ENCODE data around the gene PSME4.
"Not testable (repeated sequence)": the region's sequence is repeated elsewhere in the genome, so short reads cannot be mapped to it uniquely, and the experiment has no call there.

PSME4 gene

DNA sequence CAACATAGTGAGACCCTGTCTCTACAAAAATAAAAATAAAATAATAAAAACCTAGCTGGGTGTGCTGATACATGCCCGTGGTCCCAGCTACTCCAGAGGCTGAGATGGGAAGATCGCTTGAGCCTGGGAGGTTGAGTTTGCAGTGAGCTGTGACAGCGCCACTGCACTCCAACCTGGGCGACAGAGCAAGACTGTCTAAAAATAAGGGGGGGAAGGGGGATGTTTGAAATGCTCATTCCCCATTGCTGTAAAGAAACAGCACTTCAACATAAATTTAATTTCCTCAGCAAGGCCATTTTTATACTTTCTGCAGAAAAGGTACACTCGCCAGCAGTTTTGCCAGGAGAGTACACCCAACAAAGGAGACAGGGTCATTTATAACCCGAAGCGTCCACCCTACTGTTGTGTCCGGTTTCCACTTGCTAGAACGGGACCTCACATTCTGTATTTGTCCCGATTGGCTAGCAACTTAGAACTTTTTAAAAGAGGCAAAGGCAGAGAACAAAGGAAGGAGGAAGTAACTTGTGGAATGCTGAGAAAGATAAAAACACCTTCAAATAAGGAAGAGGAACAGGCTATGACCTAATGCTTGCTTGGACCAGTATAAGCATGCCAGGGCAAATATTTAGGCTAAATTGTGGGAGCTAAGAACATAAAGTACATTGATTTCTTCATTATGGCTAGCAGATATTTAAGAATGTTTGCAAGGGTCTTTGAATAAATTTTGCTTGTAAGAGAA lies 9.1 kb downstream of the PSME4 start:
- not testable (repeated sequence) for H3K27ac ChIP-seq (ENCODE audit: low read length); H3K9me3 ChIP-seq (ENCODE audit: control insufficient read depth, insufficient read depth, low read length); H3K4me3 ChIP-seq (ENCODE audit: low read length); H3K36me3 ChIP-seq (ENCODE audit: control insufficient read depth, insufficient read depth, low read length); DNase-seq (ENCODE audit: low read depth, low spot score); H3K27me3 ChIP-seq (ENCODE audit: control insufficient read depth, insufficient read depth, low read length); H3K4me1 ChIP-seq (ENCODE audit: control insufficient read depth, insufficient read depth, low read length)
- no CpG with 5 or more reads among the region's 10 CpGs for WGBS (ENCODE audit: insufficient coverage, insufficient read length)

DNA sequence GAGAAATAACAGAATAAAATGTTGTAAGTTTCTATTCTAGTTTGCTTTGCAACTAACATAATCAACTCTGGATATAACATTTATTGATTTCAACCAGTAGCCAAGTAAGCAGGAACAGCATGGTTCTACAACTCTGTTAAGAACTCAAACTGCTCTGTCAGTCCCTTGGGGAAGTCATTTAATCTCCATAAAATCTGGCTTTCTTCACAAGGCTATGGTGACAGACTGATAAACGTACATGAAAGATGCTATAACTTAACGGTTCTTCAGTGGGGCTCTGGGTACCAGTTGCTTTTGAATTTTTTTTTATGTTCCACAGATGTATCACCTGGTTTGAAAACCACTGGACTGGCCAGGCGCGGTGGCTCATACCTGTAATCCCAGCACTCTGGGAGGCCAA lies 10.3 kb downstream of the PSME4 start:
- Histone ChIP-seq H3K27me3 (ENCODE audit: control insufficient read depth, insufficient read depth, low read length) (no peaks in the 10 kb centered on the region), H3K4me1 (ENCODE audit: control insufficient read depth, insufficient read depth, low read length) (peaks cover 4% of the 10 kb centered on the region), H3K9me3 (ENCODE audit: control insufficient read depth, insufficient read depth, low read length) (no peaks in the 10 kb centered on the region), H3K36me3 (ENCODE audit: control insufficient read depth, insufficient read depth, low read length) (no peaks in the 10 kb centered on the region), H3K4me3 (ENCODE audit: low read length) (no peak overlapping the region), H3K27ac (ENCODE audit: low read length) (no peak overlapping the region)
- no peak for DNase-seq (ENCODE audit: low read depth, low spot score)
- WGBS (ENCODE audit: insufficient coverage, insufficient read length): no CpG with 5 or more reads among the region's 4 CpGs

DNA sequence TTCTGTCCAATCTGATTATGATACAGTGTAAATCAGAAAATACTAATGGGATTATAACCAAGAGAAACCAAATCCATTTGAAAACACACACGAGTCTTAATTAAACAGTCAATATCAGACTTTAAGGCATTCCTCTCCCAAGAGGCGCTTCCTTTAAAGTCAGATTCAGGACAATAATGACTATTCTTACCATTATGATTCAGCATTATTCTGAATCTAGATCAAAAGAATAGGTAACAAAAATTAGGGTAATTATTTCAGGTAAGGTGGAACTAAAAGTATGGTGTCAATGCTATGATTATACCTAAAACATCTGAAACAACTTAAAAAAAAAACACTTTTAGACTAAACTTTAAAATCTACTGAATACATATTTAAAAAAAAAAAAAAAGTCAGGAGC lies 12.3 kb downstream of the PSME4 start:
- H3K36me3 ChIP-seq (ENCODE audit: control insufficient read depth, insufficient read depth, low read length): no peaks in the 10 kb centered on the region
- H3K27me3 ChIP-seq (ENCODE audit: control insufficient read depth, insufficient read depth, low read length): no peaks in the 10 kb centered on the region
- no peak for DNase-seq (ENCODE audit: low read depth, low spot score)
- H3K27ac ChIP-seq (ENCODE audit: low read length): no peak overlapping the region
- peaks cover 4% of the 10 kb centered on the region for H3K4me1 ChIP-seq (ENCODE audit: control insufficient read depth, insufficient read depth, low read length)
- H3K4me3 ChIP-seq (ENCODE audit: low read length): no peak overlapping the region
- H3K9me3 ChIP-seq (ENCODE audit: control insufficient read depth, insufficient read depth, low read length): no peaks in the 10 kb centered on the region
- WGBS (ENCODE audit: insufficient coverage, insufficient read length): no CpG with 5 or more reads among the region's 2 CpGs

DNA sequence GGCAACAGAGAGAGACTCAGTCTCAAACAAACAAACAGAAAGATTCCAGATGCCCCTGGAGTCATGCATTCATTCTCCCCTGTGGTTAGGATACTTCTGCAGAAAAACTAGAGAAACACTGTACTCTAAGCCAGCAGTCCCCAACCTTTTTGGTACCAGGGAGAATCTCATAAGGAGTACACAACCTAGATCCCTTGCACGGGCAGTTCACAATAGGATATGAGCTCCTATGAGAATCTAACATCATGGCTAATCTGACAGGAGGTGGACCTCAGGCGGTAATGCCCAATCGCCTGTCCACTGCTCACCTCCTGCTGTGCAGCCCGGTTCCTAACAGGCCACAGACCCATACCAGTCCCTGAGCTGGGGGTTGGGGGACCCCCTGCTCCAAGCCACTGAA lies 18.3 kb downstream of the PSME4 start:
- no peak for DNase-seq (ENCODE audit: low read depth, low spot score)
- no peaks in the 10 kb centered on the region for H3K36me3 ChIP-seq (ENCODE audit: control insufficient read depth, insufficient read depth, low read length)
- H3K9me3 ChIP-seq (ENCODE audit: control insufficient read depth, insufficient read depth, low read length): no peaks in the 10 kb centered on the region

DNA sequence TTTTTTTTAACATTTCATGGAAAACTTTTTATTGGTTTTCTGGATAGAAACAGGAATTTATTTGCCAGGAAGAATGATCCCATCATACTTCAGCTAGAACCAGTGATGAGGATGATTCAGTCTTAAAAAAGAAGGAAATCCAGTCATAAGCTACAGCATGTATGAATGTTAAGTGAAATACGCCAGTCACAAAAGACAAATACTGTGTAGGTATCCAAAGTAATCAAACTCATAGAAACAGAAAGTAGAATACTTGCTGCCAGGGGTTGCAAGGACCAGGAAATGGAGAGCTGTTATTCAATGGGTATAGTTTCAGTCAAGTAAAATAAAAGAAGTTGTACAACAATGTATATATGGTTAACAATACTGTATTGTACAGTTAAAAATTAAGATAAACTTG lies 21.3 kb downstream of the PSME4 start:
- Histone ChIP-seq H3K27me3 (ENCODE audit: control insufficient read depth, insufficient read depth, low read length) (no peaks in the 10 kb centered on the region), H3K9me3 (ENCODE audit: control insufficient read depth, insufficient read depth, low read length) (no peaks in the 10 kb centered on the region), H3K4me1 (ENCODE audit: control insufficient read depth, insufficient read depth, low read length) (peaks cover 2% of the 10 kb centered on the region; the same call in 1 of the 2 replicates), H3K36me3 (ENCODE audit: control insufficient read depth, insufficient read depth, low read length) (peaks cover 2% of the 10 kb centered on the region; the same call in 1 of the 2 replicates), H3K27ac (ENCODE audit: low read length) (no peak overlapping the region), H3K4me3 (ENCODE audit: low read length) (no peak overlapping the region)
- DNase-seq (ENCODE audit: low read depth, low spot score): no peak
- WGBS (ENCODE audit: insufficient coverage, insufficient read length): no CpG with 5 or more reads among the region's 1 CpG

More for the DNA sequence above, 18.3 kb downstream of the PSME4 start:
- no peak overlapping the region for H3K4me3 ChIP-seq (ENCODE audit: low read length)
- no peak overlapping the region for H3K27ac ChIP-seq (ENCODE audit: low read length)
- H3K4me1 ChIP-seq (ENCODE audit: control insufficient read depth, insufficient read depth, low read length): peaks cover 4% of the 10 kb centered on the region
- no CpG with 5 or more reads among the region's 4 CpGs for WGBS (ENCODE audit: insufficient coverage, insufficient read length)
- H3K27me3 ChIP-seq (ENCODE audit: control insufficient read depth, insufficient read depth, low read length): no peaks in the 10 kb centered on the region

DNA sequence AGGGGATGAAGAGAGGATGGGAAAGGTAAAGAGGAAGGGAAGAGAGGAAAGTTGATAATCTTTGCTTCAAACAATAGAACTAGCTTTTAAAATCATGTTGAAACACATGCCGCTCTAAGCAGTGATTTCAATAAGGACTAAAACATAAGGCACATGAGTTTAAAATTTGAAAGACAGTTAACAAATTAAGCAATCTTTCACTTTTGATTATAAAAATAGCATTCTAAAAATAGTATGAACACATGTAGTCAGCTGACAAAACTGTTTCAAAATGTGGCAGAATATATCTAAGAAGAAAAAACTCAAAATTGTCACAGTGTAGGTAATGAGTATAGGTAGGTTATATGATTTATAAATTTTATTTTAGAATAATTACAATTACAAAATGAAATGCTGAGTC lies 25.3 kb downstream of the PSME4 start:
- Histone ChIP-seq H3K27me3 (ENCODE audit: control insufficient read depth, insufficient read depth, low read length) (no peaks in the 10 kb centered on the region), H3K4me1 (ENCODE audit: control insufficient read depth, insufficient read depth, low read length) (no peaks in the 10 kb centered on the region), H3K9me3 (ENCODE audit: control insufficient read depth, insufficient read depth, low read length) (no peaks in the 10 kb centered on the region), H3K36me3 (ENCODE audit: control insufficient read depth, insufficient read depth, low read length) (peaks cover 2% of the 10 kb centered on the region; the same call in 1 of the 2 replicates), H3K4me3 (ENCODE audit: low read length) (no peak overlapping the region), H3K27ac (ENCODE audit: low read length) (no peak overlapping the region)
- no CpG with 5 or more reads among the region's 1 CpG for whole genome bisulfite sequencing (ENCODE audit: insufficient coverage, insufficient read length)
- no peak for DNase-seq (ENCODE audit: low read depth, low spot score)

DNA sequence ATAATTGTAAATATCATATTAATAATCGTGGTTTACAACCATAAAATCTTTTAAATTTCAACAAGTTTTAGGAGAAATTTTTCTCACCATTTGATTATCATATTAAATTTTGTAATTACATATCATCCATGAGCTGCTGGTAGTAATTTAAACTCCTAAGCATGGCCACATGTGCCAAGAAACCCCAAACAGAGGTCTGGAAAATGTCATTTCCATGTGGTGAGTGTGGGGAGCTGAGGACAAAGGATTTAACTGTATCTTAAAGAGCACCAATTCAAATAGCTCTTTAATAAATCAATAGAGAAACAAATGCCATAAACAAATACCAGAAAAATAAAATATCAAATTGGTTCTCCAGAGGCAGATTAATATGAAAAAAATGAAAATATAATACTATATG lies 26.3 kb downstream of the PSME4 start:
- no peaks in the 10 kb centered on the region for H3K9me3 ChIP-seq (ENCODE audit: control insufficient read depth, insufficient read depth, low read length)
- H3K27ac ChIP-seq (ENCODE audit: low read length): no peak overlapping the region
- no CpG with 5 or more reads among the region's 1 CpG for WGBS (ENCODE audit: insufficient coverage, insufficient read length)
- DNase-seq (ENCODE audit: low read depth, low spot score): no peak
- H3K4me3 ChIP-seq (ENCODE audit: low read length): no peak overlapping the region
- H3K36me3 ChIP-seq (ENCODE audit: control insufficient read depth, insufficient read depth, low read length): peaks cover 2% of the 10 kb centered on the region; the same call in 1 of the 2 replicates
- no peaks in the 10 kb centered on the region for H3K27me3 ChIP-seq (ENCODE audit: control insufficient read depth, insufficient read depth, low read length)
- no peaks in the 10 kb centered on the region for H3K4me1 ChIP-seq (ENCODE audit: control insufficient read depth, insufficient read depth, low read length)

DNA sequence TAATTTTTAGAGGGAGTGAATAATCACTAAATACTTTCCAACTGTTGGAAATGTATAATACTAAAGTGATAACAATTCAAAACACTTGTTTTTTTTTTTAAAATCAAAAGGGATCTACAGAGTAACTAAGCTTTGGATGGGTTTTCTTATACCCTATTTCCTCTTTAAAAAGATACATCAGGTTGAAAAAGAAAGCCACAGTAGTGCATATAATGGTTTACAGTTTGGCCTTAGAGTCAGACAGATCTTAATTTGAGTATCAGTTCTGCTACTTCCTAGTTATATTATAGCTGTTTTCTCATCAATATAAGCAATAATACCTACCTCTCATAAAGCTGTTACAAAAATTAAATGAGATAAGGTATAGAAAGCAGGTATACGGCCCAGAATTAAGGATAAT lies 28.5 kb downstream of the PSME4 start:
- no CpG with 5 or more reads among the region's 1 CpG for WGBS (ENCODE audit: insufficient coverage, insufficient read length)
- Histone ChIP-seq H3K4me1 (ENCODE audit: control insufficient read depth, insufficient read depth, low read length) (no peaks in the 10 kb centered on the region), H3K36me3 (ENCODE audit: control insufficient read depth, insufficient read depth, low read length) (peaks cover 2% of the 10 kb centered on the region; the same call in 1 of the 2 replicates), H3K4me3 (ENCODE audit: low read length) (no peak overlapping the region), H3K9me3 (ENCODE audit: control insufficient read depth, insufficient read depth, low read length) (no peaks in the 10 kb centered on the region), H3K27me3 (ENCODE audit: control insufficient read depth, insufficient read depth, low read length) (no peaks in the 10 kb centered on the region), H3K27ac (ENCODE audit: low read length) (no peak overlapping the region)
- no peak for DNase-seq (ENCODE audit: low read depth, low spot score)

DNA sequence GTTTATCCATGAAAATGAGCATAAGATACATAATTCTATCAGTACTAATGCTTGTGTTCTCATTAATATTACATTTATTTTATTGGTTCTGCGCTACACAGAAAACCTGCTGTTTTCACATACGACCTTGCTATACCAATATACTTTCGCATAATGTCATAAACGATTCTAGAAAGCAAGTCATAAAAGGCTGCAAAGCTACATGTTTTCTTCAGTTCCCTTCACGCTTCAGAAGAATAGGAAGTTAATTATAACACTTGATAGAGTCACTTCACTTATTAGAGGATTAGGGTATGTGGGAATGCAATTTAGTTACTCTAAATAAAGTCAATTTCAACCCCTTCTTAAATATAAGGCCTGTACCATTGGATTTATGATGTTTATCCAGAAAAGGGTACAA lies 29.0 kb downstream of the PSME4 start:
- Histone ChIP-seq H3K27me3 (ENCODE audit: control insufficient read depth, insufficient read depth, low read length) (no peaks in the 10 kb centered on the region), H3K36me3 (ENCODE audit: control insufficient read depth, insufficient read depth, low read length) (peaks cover 2% of the 10 kb centered on the region; the same call in 1 of the 2 replicates), H3K4me3 (ENCODE audit: low read length) (no peak overlapping the region), H3K4me1 (ENCODE audit: control insufficient read depth, insufficient read depth, low read length) (no peaks in the 10 kb centered on the region), H3K27ac (ENCODE audit: low read length) (no peak overlapping the region), H3K9me3 (ENCODE audit: control insufficient read depth, insufficient read depth, low read length) (no peaks in the 10 kb centered on the region)
- DNase-seq (ENCODE audit: low read depth, low spot score): no peak
- WGBS (ENCODE audit: insufficient coverage, insufficient read length): no CpG with 5 or more reads among the region's 5 CpGs

DNA sequence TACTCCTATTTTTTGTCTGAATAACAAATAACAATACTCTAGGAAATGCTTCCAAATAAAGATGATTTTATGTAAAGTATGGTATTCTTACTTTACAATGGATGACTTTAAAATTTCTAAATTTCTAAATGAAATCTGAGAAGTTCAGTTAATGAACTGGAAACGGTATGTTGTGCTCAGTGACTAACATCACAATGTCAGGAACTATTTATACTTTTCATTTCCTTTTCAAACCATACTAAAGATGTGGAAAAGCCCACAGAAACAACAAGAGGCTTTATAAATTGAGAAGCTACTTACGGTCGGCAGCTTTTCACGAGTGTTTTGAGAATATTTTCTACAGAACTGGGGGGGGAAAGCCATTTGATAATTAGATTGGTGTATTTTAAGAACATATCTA lies 31.1 kb downstream of the PSME4 start:
- Histone ChIP-seq H3K36me3 (ENCODE audit: control insufficient read depth, insufficient read depth, low read length) (no peaks in the 10 kb centered on the region), H3K27ac (ENCODE audit: low read length) (no peak overlapping the region), H3K4me1 (ENCODE audit: control insufficient read depth, insufficient read depth, low read length) (no peaks in the 10 kb centered on the region), H3K4me3 (ENCODE audit: low read length) (no peak overlapping the region), H3K9me3 (ENCODE audit: control insufficient read depth, insufficient read depth, low read length) (no peaks in the 10 kb centered on the region), H3K27me3 (ENCODE audit: control insufficient read depth, insufficient read depth, low read length) (no peaks in the 10 kb centered on the region)
- no CpG with 5 or more reads among the region's 4 CpGs for WGBS (ENCODE audit: insufficient coverage, insufficient read length)
- no peak for DNase-seq (ENCODE audit: low read depth, low spot score)

DNA sequence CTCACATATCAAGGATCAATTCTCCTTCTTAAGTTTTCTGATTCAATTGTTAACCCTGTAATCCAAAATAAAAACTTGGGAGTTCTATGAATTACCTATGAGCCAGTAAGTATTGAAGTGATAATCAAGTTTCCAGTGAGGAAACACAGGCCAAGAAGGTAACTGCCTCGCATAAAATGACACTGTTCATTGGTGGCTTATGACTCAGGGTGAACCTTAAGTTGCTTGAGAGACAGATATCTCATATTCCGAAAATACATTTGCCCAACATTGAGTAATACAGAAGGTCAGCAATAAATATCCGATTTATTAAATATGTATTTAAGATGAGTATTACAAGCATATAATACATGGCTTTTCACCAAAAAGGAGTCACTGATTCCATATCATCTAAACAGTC lies 31.9 kb downstream of the PSME4 start:
- no peaks in the 10 kb centered on the region for H3K36me3 ChIP-seq (ENCODE audit: control insufficient read depth, insufficient read depth, low read length)
- no peak overlapping the region for H3K27ac ChIP-seq (ENCODE audit: low read length)
- no peak for DNase-seq (ENCODE audit: low read depth, low spot score)
- no peak overlapping the region for H3K4me3 ChIP-seq (ENCODE audit: low read length)
- no peaks in the 10 kb centered on the region for H3K27me3 ChIP-seq (ENCODE audit: control insufficient read depth, insufficient read depth, low read length)
- WGBS (ENCODE audit: insufficient coverage, insufficient read length): no CpG with 5 or more reads among the region's 3 CpGs
- no peaks in the 10 kb centered on the region for H3K9me3 ChIP-seq (ENCODE audit: control insufficient read depth, insufficient read depth, low read length)
- no peaks in the 10 kb centered on the region for H3K4me1 ChIP-seq (ENCODE audit: control insufficient read depth, insufficient read depth, low read length)
